Esophagus squamous epithelium (tissue), 5 donors: Measurements from ENCODE around the gene N4BP2. TPM values are rescaled to one million over a fixed set of nuclear protein-coding genes. Genes with fewer than 3 reads are reported as not detected.

Experiments used
- DNase-seq: peaks from one replicate; lab custom pipeline; 2025; lab: John Stamatoyannopoulos, UW
- H3K27ac ChIP-seq, 4 donors: fragments of 200-600 bp; sonication (generic); one replicate each; pipeline ENCODE4 v1.5.1; 2016 to 2019; ENCODE audit warnings: mild to moderate bottlenecking in 1 of 4
- H3K27me3 ChIP-seq, 4 donors: fragments of 200-600 bp; sonication (generic); 1 replicate in 3 of 4; 2 replicates in 1 of 4; pipeline versions ENCODE4 v1.5.1 to v1.6.0; 2017 to 2021; ENCODE audit warnings: antibody characterized with exemption in 1 of 4
- H3K36me3 ChIP-seq, 3 donors: fragments of 200-600 bp; sonication (generic); one replicate each; pipeline ENCODE4 v1.5.1; 2016 to 2019
- H3K4me1 ChIP-seq, 3 donors: fragments of 200-600 bp; sonication (generic); one replicate each; pipeline ENCODE4 v1.5.1; 2017 to 2019
- H3K4me3 ChIP-seq, 4 donors: fragments of 200-600 bp; sonication (generic); 1 replicate in 3 of 4; 2 replicates in 1 of 4; pipeline ENCODE4 v1.5.1; 2016 to 2019; ENCODE audit warnings: mild to moderate bottlenecking in 2 of 4, moderate library complexity in 1 of 4
- H3K9me3 ChIP-seq, 3 donors: fragments of 200-600 bp; sonication (generic); one replicate each; pipeline ENCODE4 v1.5.1; 2016 to 2019
- POLR2A ChIP-seq, 4 donors: fragments of 450-650 bp; IDR thresholded peaks; one replicate each; pipeline ENCODE4 v1.6.1; 2017; ENCODE audit warnings: antibody characterized with exemption in 4 of 4, mild to moderate bottlenecking in 4 of 4, moderate library complexity in 3 of 4
- WGBS, 2 donors: methylation state at CpG; one replicate each; pipeline ENCODE4 v1.1.5; 2018; 5-methylcytosine and 5-hydroxymethylcytosine counted together
- intact Hi-C: fragments of 100-400 bp; cut with DNase I; formaldehyde crosslinking; loops from one replicate; pipeline ENCODE4 v1.15.0; 2022
- total RNA-seq, 4 donors: library from RNA; depleted of rRNA; stranded (reverse); fragments of >200 nt; gene quantifications; one replicate each; pipeline ENCODE4 v1.1.0, GENCODE V29; 2016
- TF ChIP-seq, protein P1 (sequence below), 6 experiments: fragments of 450-650 bp in 4 of 6; fragments of 200-600 bp in 2 of 6; sonication (generic) in 2 of 6; IDR thresholded peaks; one replicate each; pipeline ENCODE4 v1.5.1; 2016 to 2019; ENCODE audit warnings: antibody characterized with exemption in 6 of 6, mild to moderate bottlenecking in 4 of 6, moderate library complexity in 4 of 6
- donor health status: DM: yes; HTN: yes; CAD: no.

N4BP2 gene
- total RNA-seq, 4 donors from 2014 or later = 4.2 to 11.1 (median 6.7) TPM

DNA sequence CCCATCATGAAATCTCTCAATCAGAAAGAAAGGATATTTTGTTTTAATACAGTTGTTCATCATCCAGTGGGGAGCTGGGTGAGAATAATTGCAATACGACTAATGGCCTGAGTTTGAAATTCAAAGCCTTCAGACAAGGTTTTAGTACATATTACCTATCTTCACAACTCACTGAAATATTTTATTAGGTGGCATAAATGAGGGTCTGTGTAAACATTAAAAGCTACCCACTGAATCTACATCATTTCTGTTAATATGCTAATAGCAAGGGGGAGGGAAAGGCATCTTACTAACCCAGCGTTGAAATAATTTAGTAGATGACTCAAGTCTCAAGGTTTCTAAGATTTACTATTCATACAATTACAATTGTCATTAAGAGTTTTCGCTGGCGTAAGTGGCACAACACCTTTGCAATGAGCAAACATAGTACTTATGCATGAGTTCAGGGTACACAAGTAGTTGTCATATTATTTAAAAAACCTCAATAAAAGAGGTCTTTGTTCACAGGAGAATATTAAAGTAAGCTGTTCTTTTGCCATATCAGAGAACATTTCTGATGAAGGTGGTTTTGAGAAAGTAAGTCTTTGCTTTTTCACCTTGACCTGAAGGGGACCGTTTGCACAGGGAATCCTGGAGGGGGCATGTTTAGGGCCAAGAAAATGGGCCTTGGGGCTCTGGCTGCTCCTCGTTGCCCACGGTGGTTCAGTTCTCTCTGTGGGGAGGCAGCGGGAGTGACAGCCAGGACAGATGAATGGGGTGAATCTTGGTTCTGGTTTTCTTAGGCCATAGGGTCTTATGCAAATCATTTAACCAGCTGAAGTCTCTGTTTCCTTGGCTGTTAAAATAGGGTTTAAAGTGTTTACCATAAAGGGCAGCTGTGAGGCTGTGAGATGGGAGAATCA, 135.7 kb downstream of the N4BP2 start:
- no peaks in the 10 kb centered on the region for H3K9me3 ChIP-seq
- no peaks in the 10 kb centered on the region for H3K4me1 ChIP-seq
- intact Hi-C loops = no loop called here
- peak overlapping the region in 1 of 4 donors; percentile 31 for H3K4me3 ChIP-seq
- TF ChIP-seq, protein P1, sequence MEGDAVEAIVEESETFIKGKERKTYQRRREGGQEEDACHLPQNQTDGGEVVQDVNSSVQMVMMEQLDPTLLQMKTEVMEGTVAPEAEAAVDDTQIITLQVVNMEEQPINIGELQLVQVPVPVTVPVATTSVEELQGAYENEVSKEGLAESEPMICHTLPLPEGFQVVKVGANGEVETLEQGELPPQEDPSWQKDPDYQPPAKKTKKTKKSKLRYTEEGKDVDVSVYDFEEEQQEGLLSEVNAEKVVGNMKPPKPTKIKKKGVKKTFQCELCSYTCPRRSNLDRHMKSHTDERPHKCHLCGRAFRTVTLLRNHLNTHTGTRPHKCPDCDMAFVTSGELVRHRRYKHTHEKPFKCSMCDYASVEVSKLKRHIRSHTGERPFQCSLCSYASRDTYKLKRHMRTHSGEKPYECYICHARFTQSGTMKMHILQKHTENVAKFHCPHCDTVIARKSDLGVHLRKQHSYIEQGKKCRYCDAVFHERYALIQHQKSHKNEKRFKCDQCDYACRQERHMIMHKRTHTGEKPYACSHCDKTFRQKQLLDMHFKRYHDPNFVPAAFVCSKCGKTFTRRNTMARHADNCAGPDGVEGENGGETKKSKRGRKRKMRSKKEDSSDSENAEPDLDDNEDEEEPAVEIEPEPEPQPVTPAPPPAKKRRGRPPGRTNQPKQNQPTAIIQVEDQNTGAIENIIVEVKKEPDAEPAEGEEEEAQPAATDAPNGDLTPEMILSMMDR (IDR thresholded peaks at IDR 0.05) = no peak
- TF ChIP-seq POLR2A (IDR thresholded peaks at IDR 0.05) = peak in 1 of 4 donors; percentile 10
- H3K36me3 ChIP-seq = no peaks in the 10 kb centered on the region
- peak overlapping the region in 1 of 4 donors; percentile 74 for H3K27ac ChIP-seq
- no peak for DNase-seq
- 66 to 69% methylated on average over 8 of the region's 8 CpGs for WGBS, 2 donors
- H3K27me3 ChIP-seq = no peaks in the 10 kb centered on the region

DNA sequence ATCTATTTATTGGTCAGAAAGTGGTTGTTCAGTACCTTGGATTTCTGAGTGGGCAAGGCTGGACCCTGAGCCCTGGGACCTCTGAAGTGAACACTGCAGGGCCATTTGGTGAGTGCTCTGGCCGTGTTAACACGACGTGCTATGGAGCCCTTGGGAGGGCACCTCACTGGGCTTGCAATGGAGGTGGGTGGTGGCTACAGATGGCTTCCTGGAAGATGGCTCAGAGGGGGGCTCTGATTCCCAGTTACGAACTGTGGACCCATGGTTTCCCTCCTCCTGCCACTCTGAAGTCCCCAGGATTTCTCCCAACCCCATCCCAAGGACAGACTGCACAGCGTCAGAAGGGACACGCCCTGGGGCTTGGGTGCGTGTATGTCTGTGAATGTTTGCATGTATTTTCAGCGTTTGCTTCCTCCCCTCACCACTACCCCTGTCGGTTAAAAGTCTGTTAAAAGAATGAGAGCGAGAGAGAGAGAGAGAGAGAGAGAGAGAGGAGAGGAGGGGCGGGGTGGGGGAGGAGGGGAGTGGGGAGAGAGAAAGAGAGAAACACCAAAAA, 136.4 kb downstream of the N4BP2 start:
- intact Hi-C loops = no loop called here
- H3K27ac ChIP-seq = peak overlapping the region in 1 of 4 donors; percentile 74
- no peaks in the 10 kb centered on the region for H3K36me3 ChIP-seq
- peak overlapping the region in 1 of 4 donors; percentile 31 for H3K4me3 ChIP-seq
- no peaks in the 10 kb centered on the region for H3K27me3 ChIP-seq
- no peaks in the 10 kb centered on the region for H3K4me1 ChIP-seq
- no peaks in the 10 kb centered on the region for H3K9me3 ChIP-seq
- 55 to 61% methylated on average over 5 to 10 of the region's 11 CpGs for WGBS, 2 donors
- DNase-seq = no peak
- TF ChIP-seq POLR2A (IDR thresholded peaks at IDR 0.05) = peak in 1 of 4 donors; percentile 28
- TF ChIP-seq, protein P1 (IDR thresholded peaks at IDR 0.05) = no peak

DNA sequence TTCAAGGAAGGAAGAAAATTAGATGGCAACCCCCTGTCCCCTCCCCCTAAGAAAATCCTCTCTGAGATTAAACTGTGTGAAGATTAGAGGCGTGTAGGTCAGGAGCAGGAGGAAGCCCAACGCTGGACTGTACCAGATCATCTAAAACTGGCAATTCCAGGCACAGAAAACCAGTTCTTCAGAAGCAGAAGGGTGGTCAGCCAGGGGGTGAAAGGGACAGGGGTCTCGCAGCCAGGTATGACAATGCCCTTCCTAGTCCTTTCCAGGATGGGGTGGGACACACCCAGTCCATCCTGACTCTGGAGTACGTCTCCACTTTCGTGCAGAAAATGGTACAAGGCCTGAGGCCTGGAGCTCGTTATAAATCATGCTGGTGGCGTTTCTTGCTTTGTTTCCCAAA, 136.9 kb downstream of the N4BP2 start:
- Histone ChIP-seq H3K36me3 (no peaks in the 10 kb centered on the region), H3K4me3 (no peak overlapping the region), H3K9me3 (no peaks in the 10 kb centered on the region), H3K27ac (peak overlapping the region in 1 of 4 donors; percentile 74), H3K4me1 (no peaks in the 10 kb centered on the region), H3K27me3 (no peaks in the 10 kb centered on the region)
- TF ChIP-seq, protein P1 (IDR thresholded peaks at IDR 0.05) = no peak
- no peak for TF ChIP-seq POLR2A (IDR thresholded peaks at IDR 0.05)
- intact Hi-C loops = no loop called here
- DNase-seq = no peak
- 61 to 66% methylated on average over 6 to 7 of the region's 7 CpGs for WGBS, 2 donors

DNA sequence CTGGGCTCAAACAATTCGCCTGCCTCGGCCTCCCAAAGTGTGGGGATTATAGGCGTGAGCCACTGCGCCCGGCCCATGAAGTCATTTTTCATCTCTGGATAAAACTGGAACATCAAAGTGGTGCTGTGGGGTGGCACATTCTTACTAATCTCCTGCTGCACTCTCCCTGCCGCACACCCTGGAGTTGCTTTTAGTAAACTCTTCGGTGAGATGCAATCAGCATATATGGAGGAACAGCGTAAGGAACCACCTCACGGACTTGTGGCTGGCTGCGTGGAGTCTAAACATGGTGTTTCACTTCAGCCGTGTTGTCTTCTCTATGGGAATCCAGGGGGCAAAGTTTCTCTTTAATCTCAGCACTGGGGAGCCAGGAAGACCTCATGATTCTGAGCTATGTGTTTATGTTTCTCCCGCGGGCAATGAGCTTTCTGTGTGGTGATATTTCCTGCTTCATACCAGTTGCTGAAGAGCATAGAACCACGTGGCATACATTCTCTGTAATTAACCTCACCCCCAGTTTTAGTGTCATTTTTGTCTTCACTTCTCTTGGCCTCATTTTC, 138.0 kb downstream of the N4BP2 start:
- no peaks in the 10 kb centered on the region for H3K4me1 ChIP-seq

More for the DNA sequence above, 138.0 kb downstream of the N4BP2 start:
- Histone ChIP-seq H3K9me3 (no peaks in the 10 kb centered on the region), H3K27ac (peak overlapping the region in 2 of 4 donors; percentile 54 to 67), H3K36me3 (no peaks in the 10 kb centered on the region), H3K27me3 (no peaks in the 10 kb centered on the region), H3K4me3 (peak overlapping the region in 1 of 4 donors; percentile 27)
- intact Hi-C loops = no loop called here
- no peak for DNase-seq
- 61 to 63% methylated on average over 14 of the region's 14 CpGs for WGBS, 2 donors
- TF ChIP-seq, protein P1 (IDR thresholded peaks at IDR 0.05) = no peak
- peak in 1 of 4 donors; percentile 70 for TF ChIP-seq POLR2A (IDR thresholded peaks at IDR 0.05)
